GM06990 (cell line): ENCODE results near the gene SLC4A1AP.
A peak's percentile ranks its signal among the peaks of the same experiment; 100 is the strongest.
"Not testable (repeated sequence)": the region's sequence is repeated elsewhere in the genome, so short reads cannot be mapped to it uniquely, and the experiment has no call there.

ENCODE experiments used
- DNase-seq: peaks from one replicate; pipeline ENCODE4 v3.0.0-alpha.2; 2011; ENCODE audit not compliant: insufficient read length; ENCODE audit errors: extremely low read depth
- H3K27me3 ChIP-seq: replicated peaks from 2 replicates; pipeline ENCODE4 v1.6.0; 2011; ENCODE audit warnings: low read length; ENCODE audit not compliant: control insufficient read depth, insufficient read depth
- H3K36me3 ChIP-seq: 2 replicates; pipeline ENCODE4 v1.5.1; 2011; ENCODE audit warnings: low read length; ENCODE audit not compliant: control insufficient read depth, insufficient read depth
- H3K4me3 ChIP-seq: replicated peaks from 2 replicates; pipeline ENCODE4 v1.5.1; 2011; ENCODE audit warnings: low read depth, mild to moderate bottlenecking, control low read depth, low read length
- CTCF ChIP-seq: IDR thresholded peaks from 2 replicates; pipeline ENCODE4 v1.5.1; 2011; ENCODE audit warnings: low read length, control low read depth, mild to moderate bottlenecking, inconsistent platforms; ENCODE audit not compliant: insufficient read depth, poor library complexity, severe bottlenecking

Gene SLC4A1AP

GRCh38 chr2:27624943-27625342 is 38.7 kb upstream of the SLC4A1AP start:
- DNase-seq: no peak
- no peak for TF ChIP-seq CTCF
- H3K27me3 ChIP-seq: no peaks in the 10 kb centered on the region
- peaks cover 2% of the 10 kb centered on the region for H3K36me3 ChIP-seq
- no peak overlapping the region for H3K4me3 ChIP-seq

GRCh38 chr2:27626323-27626722 is 37.4 kb upstream of the SLC4A1AP start:
- not testable (repeated sequence) for H3K36me3 ChIP-seq, DNase-seq, H3K27me3 ChIP-seq, H3K4me3 ChIP-seq

- H3K36me3 ChIP-seq, DNase-seq, H3K4me3 ChIP-seq, H3K27me3 ChIP-seq: not testable (repeated sequence)
Measured at GRCh38 chr2:27626921-27627320, 36.8 kb upstream of the SLC4A1AP start.

- H3K36me3 ChIP-seq: peaks cover 5% of the 10 kb centered on the region
- DNase-seq: no peak
- TF ChIP-seq CTCF: no peak
- peak overlapping the region; percentile 80 for H3K4me3 ChIP-seq
- H3K27me3 ChIP-seq: no peaks in the 10 kb centered on the region
Measured at GRCh38 chr2:27627963-27628766, 35.5 kb upstream of the SLC4A1AP start.

GRCh38 chr2:27628767-27629709 is 34.7 kb upstream of the SLC4A1AP start, which contains the start of the genes CCDC121 and GPN1:
Gene CCDC121, minus strand, starts transcription at chr2:27629012. Its CDS starts 1,213 bp downstream, at chr2:27627799.
Gene GPN1, plus strand, starts transcription at chr2:27629050. Its CDS starts 9 bp downstream, at chr2:27629059.
- DNase-seq: peak; percentile 90
- Histone ChIP-seq H3K4me3 (peak within 1 kb of the TSS; percentile 80), H3K27me3 (no peaks in the 10 kb centered on the region), H3K36me3 (peaks cover 3% of the 10 kb centered on the region)
- no peak for TF ChIP-seq CTCF

GRCh38 chr2:27630257-27630656 is 33.4 kb upstream of the SLC4A1AP start:
- DNase-seq, H3K4me3 ChIP-seq, H3K27me3 ChIP-seq, H3K36me3 ChIP-seq: not testable (repeated sequence)

GRCh38 chr2:27634291-27634690 is 29.4 kb upstream of the SLC4A1AP start:
- Histone ChIP-seq H3K36me3 (peaks cover 10% of the 10 kb centered on the region), H3K4me3 (no peak overlapping the region), H3K27me3 (no peaks in the 10 kb centered on the region)
- DNase-seq: no peak
- TF ChIP-seq CTCF: no peak
